ENCODE data around the gene CXCR5. TPM values are rescaled to one million over a fixed set of nuclear protein-coding genes. Genes with fewer than 3 reads are reported as not detected.

The CXCR5 gene
- total and polyA plus RNA-seq, 2 donors (not counting 1 experiment from before 2014, with no cell fraction given): 111 to 163 TPM

DNA sequence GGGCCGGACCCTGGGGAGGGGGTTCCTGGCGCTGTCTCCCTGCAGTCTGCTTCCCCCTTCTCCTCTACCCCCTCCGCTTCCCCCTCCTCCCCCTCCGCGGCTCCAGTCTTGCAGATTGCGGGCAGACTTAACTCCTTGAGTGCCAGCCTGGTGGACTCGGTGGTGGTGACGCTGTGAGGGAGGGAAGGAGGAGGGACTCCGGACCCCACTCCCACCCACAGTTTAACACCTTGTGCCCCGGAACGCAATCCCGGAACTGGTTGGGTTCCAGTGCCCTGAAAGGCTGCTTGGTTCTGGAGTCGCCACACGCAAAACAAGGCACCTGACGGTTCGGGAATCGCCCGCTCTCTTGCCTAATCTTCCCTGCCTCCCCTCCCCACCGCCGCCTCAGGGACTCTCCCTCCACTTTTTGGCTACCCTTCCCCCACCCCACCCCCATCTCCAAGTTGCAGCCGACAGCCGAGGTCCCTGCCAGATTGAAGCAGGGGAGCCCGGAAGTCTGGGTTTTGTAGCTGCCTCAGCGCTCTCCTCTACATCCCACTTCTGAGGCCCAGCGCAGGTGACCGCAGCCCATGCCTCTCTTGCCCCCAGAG is 45.9 kb downstream of the CXCR5 start:
- Mint-ChIP-seq H3K9me3 (ENCODE audit: insufficient read depth) (no peaks in the 10 kb centered on the region), H3K27ac (peak overlapping the region; percentile 96), H3K27me3 (no peaks in the 10 kb centered on the region), H3K4me3 (peak overlapping the region; percentile 99), H3K4me1 (peaks cover 56% of the 10 kb centered on the region)
- Histone ChIP-seq H3K4me2 (replicated peaks; ENCODE audit: low read depth, low read length, poor library complexity, severe bottlenecking) (peak overlapping the region; percentile 98), H4K20me1 (ENCODE audit: control insufficient read depth, insufficient read depth, low read length, poor library complexity, severe bottlenecking) (peaks cover 4% of the 10 kb centered on the region), H3K79me2 (ENCODE audit: control insufficient read depth, insufficient read depth, low read length) (peaks cover 25% of the 10 kb centered on the region), H3K4me1 (ENCODE audit: control insufficient read depth in 2 of 2, insufficient read depth in 2 of 2, low read length in 2 of 2) (peaks cover 32 to 49% of the 10 kb centered on the region in 2 donors), H3K36me3 (replicated peaks in 1 of 2; ENCODE audit: control extremely low read depth in 1 of 2, control insufficient read depth in 1 of 2, extremely low read depth in 1 of 2, insufficient read depth in 2 of 2, low read length in 1 of 2) (no peaks in the 10 kb centered on the region), H2AFZ (ENCODE audit: insufficient read depth, low read depth, low read length, poor library complexity, severe bottlenecking) (peak overlapping the region; percentile 73), H3K9ac (ENCODE audit: low read length) (peak overlapping the region; percentile 78), H3K9me3 (ENCODE audit: control extremely low read depth in 1 of 3, control insufficient read depth in 2 of 3, insufficient read depth in 1 of 3, low read length in 2 of 3) (no peaks in the 10 kb centered on the region), H3K4me3 (ENCODE audit: control extremely low read depth in 1 of 5, extremely low read depth in 1 of 5, insufficient read depth in 1 of 5, low read depth in 2 of 5, low read length in 4 of 5) (peak overlapping the region; percentile 64 to 86 (median 71)), H3K27me3 (replicated peaks in 1 of 4; ENCODE audit: control extremely low read depth in 1 of 4, control insufficient read depth in 3 of 4, insufficient read depth in 4 of 4, low read length in 3 of 4) (no peaks in the 10 kb centered on the region), H3K27ac (ENCODE audit: low read length in 2 of 2) (peak overlapping the region; percentile 96 to 99)
- intact Hi-C loops (cut with micrococcal nuclease): loop anchor here (1.0 kb wide), 4 partner anchors 22 to 239 kb away; partner anchors contain the start of gene UPK2
- ATAC-seq (ENCODE audit: low read depth): peak; percentile 4
- POLR2A ChIA-PET: interaction anchor here (0.6 to 3.3 kb wide), 8 partner anchors 16 to 494 kb away, joined by 3 to 38 read pairs (median 6); partner anchors contain the start of genes CXCR5 and DDX6
- CTCF ChIA-PET: interaction anchor here (0.7 to 12.7 kb wide), 23 partner anchors 10 to 244 kb away, joined by 3 to 288 read pairs (median 4); partner anchors contain the start of genes DDX6, DPAGT1, UPK2 and VPS11
- TF ChIP-seq EZH2 (IDR thresholded peaks at IDR 0.05; ENCODE audit: borderline replicate concordance, insufficient read depth, low read depth, low read length, poor library complexity, severe bottlenecking): no peak
- TF ChIP-seq, protein P1, sequence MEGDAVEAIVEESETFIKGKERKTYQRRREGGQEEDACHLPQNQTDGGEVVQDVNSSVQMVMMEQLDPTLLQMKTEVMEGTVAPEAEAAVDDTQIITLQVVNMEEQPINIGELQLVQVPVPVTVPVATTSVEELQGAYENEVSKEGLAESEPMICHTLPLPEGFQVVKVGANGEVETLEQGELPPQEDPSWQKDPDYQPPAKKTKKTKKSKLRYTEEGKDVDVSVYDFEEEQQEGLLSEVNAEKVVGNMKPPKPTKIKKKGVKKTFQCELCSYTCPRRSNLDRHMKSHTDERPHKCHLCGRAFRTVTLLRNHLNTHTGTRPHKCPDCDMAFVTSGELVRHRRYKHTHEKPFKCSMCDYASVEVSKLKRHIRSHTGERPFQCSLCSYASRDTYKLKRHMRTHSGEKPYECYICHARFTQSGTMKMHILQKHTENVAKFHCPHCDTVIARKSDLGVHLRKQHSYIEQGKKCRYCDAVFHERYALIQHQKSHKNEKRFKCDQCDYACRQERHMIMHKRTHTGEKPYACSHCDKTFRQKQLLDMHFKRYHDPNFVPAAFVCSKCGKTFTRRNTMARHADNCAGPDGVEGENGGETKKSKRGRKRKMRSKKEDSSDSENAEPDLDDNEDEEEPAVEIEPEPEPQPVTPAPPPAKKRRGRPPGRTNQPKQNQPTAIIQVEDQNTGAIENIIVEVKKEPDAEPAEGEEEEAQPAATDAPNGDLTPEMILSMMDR (IDR thresholded peaks at IDR 0.05): no peak
- WGBS (ENCODE audit: insufficient coverage): under 1% methylated on average over 15 of the region's 26 CpGs
- peak; percentile 88 for DNase-seq
